NCI-H1105 (cell line): ENCODE measurements around the gene RCC2.

Experiments used
- DNase-seq: peaks from one replicate; lab custom pipeline; 2025; lab: John Stamatoyannopoulos, UW

The RCC2 gene

GRCh38 chr1:17372955-17373354 lies 66.5 kb downstream of the RCC2 start:
- no peak for DNase-seq

GRCh38 chr1:17371896-17372295 lies 67.6 kb downstream of the RCC2 start, which contains the start of gene PADI6:
Gene PADI6 (plus strand): TSS chr1:17372196. CDS start chr1:17372246, 50 bp downstream.
- DNase-seq, result no peak

GRCh38 chr1:17370618-17371017 lies 68.9 kb downstream of the RCC2 start:
- DNase-seq, result no peak

- DNase-seq, result no peak
These were observed 70.0 kb downstream of the RCC2 start for GRCh38 chr1:17369466-17369865.

- no peak for DNase-seq
These were observed 74.2 kb downstream of the RCC2 start for GRCh38 chr1:17365293-17365692.

GRCh38 chr1:17363771-17364170 lies 75.7 kb downstream of the RCC2 start:
- no peak for DNase-seq

GRCh38 chr1:17363351-17363750 lies 76.1 kb downstream of the RCC2 start:
- no peak for DNase-seq

GRCh38 chr1:17361687-17362086 lies 77.8 kb downstream of the RCC2 start:
- no peak for DNase-seq

- DNase-seq, result no peak
These were observed 79.1 kb downstream of the RCC2 start for GRCh38 chr1:17360272-17360956.

GRCh38 chr1:17359808-17360207 lies 79.7 kb downstream of the RCC2 start:
- no peak for DNase-seq

- no peak for DNase-seq
These were observed 80.4 kb downstream of the RCC2 start for GRCh38 chr1:17359031-17359430.

GRCh38 chr1:17358557-17358956 lies 80.9 kb downstream of the RCC2 start:
- DNase-seq, result no peak
